HG02870 (cell line): ENCODE results near the gene ADAMTS13.

ENCODE experiments used
- ATAC-seq: cut with Tn5 transposase; IDR thresholded peaks from one replicate; pipeline ENCODE4 v1.9.1; 2021; ENCODE audit warnings: mild to moderate bottlenecking, moderate library complexity; ENCODE audit not compliant: unreplicated experiment

The ADAMTS13 gene

DNA sequence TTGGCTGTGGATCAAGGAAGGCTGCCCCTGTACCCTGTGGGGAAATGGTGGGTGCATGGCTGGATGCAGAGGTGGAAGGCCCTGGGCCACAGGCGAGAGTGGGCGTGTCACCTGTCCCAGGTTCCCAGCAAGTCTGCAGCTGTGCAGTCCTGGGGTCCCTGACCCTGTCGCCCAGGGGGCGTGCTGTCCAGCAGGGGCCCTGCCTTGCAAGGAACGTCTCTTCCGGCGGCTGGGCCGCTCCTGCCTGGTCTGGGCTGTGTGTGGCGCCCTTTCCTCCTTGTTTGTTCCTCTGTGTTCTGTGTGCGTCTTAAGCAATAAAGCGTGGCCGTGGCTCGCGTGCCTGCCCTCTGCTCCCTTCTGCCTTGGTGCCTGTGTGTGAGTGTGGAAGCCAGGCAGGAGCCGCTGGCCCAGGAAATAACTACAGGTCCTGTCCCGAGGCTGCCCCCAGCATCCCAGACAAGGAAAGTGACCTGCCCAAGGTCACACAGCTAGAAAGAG lies 48.3 kb downstream of the ADAMTS13 start:
- ATAC-seq: no peak

DNA sequence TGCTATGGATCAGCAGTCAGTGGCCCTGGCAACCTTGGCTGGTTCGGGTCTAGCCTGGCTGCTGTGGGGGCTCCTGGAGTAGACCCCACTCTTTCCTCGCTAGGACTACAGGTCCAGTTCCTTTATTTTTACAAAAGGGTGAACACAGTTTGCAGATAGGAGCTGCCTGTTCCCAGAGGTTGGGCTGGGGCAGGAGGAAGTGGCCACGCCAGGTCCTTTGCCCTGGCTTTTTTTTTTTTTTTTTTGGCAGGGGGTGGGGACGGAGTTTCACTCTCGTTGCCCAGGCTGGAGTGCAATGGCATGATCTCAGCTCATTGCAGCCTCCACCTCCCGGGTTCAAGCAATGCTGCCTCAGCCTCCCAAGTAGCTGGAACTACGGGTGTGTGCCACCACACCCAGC lies 48.8 kb downstream of the ADAMTS13 start:
- ATAC-seq: no peak

DNA sequence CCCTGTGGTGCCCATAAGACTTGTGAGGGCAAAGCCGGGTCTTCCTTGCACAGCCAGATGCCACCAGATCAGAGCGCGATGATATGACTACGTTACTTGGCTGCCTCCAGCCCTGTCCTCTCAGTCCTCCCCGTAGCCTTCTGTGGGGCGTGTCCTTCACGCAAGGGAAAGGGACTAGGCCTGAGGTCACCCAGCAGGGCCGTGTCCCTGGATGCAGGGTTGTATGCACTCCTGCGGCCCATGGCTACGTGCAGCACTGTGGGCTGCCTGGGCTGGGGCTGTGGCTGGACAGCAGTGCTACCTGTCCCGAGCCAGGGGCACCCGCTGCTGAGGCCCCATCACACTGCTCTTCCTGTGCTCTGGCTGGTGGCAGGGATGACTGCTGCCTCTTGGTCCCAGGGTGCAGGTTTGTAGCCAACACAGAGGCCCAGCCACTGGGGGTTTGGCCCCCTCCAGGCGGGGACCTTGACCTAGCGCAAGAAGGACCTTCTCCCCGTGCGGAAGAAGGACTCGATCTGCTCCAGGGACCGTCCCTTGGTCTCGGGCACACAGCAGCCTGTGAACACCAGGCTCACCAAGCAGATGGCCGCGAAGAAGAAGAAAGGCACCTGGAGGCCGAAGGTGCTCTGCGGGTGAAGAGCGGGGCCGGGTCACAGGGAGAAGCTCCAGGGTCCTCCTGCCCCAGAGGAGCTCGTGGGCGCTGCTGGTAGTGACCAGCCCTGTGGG lies 49.5 kb downstream of the ADAMTS13 start:
- ATAC-seq: no peak

DNA sequence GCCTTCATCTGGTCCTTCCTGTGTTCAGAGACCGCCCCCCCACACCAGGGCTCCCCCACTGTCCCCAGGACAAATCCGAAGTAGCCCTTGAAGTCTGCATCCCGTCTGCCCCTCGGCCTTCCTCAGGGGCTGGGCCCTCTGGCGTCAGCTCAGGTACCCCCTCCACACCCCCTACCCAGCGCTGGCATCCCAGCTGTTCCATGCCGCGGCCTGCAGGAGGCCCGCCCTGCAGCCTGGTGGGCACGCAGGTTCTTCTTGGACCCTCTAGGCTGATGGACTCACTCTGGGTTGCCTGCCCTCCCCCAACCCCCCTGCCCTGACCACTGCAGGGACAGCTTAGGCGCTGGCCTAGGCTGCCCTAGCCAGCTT lies 50.1 kb downstream of the ADAMTS13 start:
- no peak for ATAC-seq

DNA sequence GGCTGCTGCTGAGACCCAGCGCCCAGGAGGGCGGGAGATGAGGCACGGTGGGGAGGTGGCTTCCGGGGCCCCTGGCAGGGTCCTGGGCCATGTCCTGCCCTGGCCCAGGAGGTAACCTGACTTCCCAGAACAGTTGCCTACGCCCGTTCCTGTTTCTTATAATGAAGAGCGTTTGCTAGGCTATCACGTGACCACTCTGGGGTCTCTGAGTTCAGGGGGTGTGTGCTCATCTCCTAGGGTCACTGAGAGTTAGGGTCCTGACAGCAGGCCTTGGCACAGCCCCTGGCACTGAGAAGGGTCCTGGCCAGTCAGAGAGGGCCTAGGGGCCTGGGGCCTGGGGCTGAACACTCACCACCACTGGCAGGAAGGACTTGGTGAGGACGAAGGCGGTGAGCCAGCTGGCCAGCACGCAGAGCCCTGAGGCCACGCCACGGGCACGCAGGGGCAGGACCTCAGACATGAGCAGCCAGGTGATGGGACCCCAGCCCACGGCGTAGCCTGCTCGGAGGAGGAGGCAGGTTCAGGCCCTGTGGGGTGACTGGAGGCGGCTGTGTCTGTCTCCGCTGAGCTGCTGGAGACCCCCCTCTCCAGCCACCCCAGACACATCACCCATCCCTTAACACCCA lies 50.7 kb downstream of the ADAMTS13 start:
- no peak for ATAC-seq

DNA sequence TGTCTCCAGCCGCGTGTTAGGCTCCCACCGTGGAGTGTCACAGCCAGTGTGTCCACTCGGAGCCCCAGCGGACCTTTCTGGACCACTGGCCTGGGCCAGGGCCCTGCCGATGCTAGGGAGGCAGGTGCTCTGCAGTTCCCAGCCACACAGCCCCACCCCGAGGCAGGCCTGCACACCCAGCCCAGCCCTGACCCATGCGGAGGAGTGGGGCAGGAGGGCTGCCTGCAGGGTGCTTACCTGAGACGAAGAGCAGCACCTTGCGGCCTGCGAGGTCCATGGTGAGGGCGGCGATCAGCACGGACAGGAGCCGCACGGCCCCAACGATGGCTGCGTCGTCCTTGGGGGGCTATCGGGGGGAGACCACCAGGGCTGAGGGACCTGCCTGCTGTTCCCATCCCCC lies 51.6 kb downstream of the ADAMTS13 start:
- no peak for ATAC-seq

DNA sequence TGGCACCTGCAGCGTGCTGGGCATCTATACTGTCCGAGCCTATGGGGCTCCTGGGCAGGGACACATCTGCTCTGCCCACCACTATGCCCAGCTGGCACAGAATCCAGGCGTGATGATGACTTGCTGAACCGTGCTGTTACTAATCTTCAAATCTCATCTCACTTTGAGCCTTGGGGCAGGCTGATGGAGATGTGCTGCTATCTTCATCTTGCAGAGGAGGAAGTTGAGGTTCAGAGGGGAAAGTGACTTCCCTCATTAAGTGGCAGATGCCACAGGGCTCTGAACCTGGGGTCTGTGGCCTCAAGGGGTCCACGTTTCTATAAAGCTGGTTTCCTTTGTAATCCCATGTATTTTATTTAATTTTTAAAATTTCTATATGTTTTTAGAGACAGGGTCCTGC lies 52.0 kb downstream of the ADAMTS13 start:
- ATAC-seq: no peak

DNA sequence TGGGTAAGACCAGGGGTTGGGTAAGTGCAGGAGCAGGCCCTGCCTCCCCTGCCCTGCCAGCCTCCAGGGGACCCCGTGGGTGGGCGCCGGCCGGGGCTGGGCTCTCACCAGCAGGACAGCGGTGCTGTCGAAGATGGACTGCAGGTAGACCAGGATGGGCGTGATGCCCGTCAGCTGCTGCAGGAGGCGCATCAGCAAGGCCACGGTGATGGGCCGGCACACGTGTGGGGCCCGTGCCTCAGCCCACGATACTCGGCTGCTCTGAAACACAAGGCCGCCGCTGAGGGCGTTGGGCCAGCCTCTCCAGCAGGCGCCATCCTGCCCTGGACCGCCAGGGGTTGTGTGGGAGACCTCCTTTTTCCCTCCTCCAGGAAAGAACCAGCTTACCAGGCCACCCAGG lies 52.7 kb downstream of the ADAMTS13 start:
- ATAC-seq: no peak

DNA sequence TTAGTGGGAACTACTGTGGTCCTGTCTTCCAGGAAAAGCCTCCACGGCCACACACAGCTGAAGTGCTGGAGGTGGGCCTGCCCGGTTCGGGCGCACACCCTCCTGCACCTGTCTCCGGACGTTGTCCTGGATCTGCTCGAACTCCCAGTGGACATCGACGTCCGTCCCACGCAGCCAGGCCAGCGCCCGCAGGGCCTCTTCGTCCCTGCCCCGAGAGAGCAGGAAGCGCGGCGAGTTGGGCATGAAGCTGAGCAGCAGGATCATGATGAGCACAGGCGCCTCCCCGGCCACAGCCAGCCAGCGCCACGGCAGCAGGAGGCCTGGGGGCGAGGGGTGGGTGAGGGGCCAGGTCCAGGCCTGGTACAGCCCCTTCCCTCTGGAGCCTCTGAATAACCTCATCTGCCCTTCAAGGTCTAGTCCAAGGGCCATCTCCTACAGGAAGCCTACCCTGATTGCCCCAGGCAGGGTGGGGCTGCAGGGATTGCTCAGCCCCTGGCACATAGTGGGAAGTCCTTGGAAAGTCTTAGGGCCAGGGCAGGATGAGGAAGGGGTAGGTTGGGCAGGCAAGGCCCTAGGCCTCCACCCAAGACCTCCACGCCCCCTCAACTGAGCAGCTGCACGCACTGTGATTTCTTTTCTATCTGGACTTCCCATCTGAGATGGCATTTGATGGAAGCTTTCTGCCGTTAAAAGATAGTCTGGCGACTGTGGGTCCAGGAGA lies 53.3 kb downstream of the ADAMTS13 start:
- no peak for ATAC-seq

DNA sequence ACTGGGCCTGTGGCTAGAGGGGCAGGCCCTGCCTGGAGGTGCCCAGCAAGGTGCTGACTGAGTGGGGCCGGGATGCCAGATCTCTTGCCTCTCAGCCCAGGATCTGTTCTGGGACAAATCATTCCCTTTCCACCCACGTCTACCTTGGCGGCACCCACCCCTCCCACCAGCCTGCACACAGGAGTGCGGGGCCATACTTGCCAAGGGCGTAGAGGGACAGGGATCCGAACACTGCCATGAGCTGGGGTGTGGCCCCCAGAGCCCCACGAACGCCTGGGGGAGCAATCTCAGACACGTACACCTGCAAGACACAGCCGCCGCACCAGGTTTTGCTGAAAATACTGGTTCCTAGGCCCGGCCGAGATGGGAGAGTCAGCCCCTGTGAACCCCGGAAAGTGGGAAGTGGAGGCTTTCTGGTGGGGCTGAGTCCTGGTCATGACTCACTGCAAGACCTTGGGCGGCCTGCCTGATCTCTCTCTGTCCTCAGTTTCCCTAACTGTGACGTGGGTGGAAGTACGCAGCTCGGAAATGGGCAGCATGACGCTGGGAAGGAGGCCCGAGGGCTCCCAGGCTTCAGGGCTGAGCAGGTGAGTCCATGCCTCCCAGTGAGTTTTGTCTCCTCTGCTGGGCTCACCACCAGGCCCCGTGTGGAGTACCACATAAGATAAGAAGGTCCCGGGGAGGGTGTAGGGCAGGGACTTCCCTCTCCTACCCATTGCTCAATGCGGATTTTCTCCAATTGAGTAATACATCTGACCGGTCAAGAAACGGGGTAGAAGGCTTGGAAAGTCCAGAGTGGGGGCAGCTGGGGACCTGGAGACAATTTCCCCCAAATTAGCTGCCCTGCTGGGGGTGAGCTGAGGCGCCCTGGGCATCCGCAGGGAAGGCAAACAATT lies 54.1 kb downstream of the ADAMTS13 start:
- no peak for ATAC-seq

DNA sequence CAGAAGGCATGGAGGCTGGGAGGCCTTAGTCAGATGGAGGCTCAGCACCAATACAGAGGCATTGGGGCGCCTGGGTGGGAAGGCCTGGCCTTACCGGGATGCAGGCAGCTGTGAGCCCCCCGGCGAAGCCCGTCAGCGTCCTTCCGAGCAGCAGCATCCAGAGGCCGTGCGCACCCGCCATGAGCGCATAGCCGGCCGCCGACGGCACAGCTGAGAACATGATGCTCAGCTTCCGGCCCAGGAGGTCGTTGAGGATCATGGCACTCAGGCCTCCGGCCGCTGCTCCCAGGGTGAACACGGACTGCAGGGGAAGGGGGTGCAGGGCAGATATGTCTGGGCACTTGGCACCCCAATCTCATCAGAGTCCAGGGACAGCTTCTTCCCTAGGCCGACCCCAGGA lies 54.8 kb downstream of the ADAMTS13 start:
- ATAC-seq: no peak

DNA sequence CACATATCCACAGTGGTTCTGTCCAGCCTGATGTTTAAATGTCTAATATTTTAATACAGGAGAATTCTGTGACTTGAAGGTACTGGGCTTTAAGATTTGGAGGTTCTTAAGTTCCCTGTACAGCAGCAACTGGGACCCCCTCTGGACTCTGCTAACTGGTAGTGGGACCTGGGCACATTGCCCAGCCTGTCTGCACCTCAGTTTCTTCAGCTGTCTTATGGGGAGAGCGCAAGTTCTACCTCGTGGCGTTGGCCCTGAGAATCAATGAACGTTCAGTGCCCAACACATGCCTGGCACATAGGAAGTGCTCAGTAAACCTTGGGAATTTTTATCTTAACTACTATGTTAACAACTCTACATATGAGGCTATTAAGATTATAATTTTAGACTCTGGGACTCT lies 55.3 kb downstream of the ADAMTS13 start:
- no peak for ATAC-seq

DNA sequence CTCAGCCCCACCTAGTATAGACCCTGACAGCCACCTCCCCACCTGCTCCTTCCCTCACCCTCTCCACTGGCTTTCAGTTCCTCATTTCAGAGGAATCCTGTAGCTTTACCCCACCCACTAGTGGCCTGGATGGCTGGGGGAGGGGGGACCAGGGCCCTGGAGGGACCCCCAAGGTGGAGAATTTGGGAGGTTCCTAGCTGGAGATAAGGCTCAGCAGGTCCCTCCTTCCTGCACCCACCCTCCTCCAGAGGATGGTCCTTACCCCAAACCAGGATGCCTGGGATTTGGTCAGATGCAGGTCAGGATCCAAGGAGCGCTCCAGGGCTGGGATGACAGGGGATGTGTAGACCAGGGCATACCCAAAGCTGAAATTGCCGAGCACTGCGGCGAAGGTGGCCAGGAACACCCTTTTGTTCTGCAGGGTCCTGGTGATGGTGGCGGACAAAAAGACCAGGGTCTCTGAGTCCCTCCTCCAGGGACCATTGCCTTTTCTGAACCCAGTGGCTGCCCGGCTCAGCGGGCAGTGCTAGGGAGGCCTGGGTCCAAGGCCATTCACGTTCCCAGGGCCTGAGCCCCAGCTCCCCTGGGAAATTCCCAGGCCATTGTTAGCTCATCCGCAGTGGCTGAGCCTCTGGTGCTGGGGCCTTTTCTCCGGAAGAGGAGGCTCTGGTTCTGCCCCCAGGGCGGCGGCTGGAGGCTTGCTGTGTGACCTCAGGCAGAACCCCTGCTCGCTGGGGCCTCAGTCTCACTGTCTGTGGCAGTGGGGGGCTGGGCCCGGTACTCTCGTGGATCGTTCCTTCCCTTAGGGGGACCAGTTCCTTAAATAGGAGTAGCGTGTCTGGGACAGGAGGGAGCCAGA lies 56.1 kb downstream of the ADAMTS13 start:
- ATAC-seq: peak; percentile 40

DNA sequence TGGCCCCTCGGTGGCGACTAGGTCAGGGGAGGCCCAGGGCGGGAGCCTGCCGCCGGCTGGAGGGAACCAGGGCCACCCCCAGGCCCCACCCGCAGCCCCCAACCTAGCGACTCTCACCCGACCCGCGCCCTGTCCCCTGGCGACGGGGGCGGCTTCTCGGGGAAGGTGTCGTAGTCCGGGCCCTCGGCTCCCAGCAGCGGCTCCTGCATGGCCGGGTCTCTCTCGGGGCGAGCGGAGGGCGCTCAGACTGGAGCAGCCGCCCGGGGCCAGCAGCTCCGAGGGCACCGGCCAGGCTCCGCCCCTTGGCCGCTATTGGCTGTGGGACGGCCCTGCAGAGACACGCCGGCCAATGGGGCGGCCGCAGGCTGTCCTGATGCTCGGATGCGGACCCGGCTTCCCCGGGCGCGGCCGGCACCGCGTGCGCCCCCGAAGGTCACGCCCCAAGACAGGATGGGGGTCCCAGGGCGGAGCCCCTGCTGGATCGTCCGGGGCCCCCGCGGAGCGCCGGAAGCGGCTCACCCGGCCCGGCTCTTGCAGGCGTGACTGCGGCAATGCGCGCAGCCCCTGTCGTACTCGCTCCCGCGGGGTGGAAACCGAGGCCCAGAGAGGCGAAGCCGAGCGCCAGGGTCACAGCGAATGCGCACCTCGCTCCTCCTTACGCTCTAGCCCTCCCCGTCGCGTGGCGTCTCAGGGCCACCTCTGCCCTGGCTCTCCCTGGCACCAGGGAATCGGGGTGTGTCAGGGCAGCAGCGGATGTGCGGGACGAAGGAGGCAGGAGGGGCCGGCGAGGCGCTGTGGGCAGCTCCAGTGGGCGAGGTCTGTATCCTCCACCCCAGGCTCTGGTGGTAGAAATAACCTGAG lies 56.9 kb downstream of the ADAMTS13 start, which contains the start of gene SLC2A6:
SLC2A6 (minus strand) TSS at position 249 of the 861 bp plus-strand sequence; CDS start at position 209, 40 bp downstream.
- peak; percentile 81 for ATAC-seq

DNA sequence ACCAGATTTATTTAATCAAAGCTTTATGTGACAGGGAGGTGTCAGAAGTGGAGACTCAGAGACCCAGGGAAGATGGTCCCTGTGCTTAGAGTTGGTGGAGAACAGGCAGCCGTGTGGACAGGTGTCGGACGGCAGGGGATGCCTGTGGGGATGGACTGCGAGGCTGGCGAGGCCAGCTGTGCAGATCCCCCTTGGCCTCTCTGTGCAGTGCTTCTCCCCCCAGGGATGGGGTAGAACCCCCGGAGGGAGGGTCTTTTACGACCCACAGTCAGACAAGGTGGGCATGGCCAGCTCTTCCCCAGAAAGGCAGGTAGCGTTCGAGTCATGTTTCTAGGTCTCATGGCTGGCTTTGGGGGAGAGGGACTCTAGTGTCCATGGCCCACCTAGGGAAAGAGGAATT lies 61.4 kb downstream of the ADAMTS13 start:
- ATAC-seq: no peak

DNA sequence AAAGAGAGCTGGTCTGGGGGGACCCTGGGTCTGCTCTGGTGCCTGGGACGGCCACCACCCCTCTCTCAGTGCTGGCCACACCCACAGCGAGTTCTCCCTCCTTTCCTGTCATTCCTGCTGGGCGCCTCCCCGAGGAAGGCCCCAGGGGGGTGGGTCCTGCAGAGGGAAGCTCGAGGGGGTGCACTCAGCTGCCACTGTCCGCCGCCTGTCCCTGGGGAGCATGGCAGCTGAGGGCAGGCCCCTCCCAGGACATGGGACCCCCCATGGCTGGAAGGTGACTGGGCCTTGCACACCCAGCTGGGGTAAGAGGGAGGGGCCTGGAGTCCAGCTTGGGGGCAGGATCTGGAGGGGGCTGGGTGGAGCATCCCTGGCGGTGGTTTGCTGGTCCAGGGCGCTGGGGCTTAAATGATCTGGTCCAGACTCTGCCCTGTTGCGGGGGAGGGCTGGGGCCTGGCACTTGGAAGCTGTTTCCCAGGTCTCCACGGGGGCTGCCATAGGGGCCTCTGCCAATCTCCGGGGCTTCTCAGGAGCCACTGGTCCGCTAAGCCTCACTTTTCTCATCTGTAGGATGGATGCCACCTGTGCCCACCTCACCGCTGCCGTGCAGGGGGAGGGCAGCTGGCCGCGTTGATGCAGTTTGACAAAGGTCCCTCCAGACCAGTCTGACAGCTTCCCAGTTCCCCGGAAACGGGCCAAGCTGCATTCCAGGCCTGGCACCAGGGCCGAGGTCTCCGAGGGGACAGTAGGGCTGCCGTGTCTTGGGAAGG lies 62.7 kb downstream of the ADAMTS13 start:
- ATAC-seq: no peak

DNA sequence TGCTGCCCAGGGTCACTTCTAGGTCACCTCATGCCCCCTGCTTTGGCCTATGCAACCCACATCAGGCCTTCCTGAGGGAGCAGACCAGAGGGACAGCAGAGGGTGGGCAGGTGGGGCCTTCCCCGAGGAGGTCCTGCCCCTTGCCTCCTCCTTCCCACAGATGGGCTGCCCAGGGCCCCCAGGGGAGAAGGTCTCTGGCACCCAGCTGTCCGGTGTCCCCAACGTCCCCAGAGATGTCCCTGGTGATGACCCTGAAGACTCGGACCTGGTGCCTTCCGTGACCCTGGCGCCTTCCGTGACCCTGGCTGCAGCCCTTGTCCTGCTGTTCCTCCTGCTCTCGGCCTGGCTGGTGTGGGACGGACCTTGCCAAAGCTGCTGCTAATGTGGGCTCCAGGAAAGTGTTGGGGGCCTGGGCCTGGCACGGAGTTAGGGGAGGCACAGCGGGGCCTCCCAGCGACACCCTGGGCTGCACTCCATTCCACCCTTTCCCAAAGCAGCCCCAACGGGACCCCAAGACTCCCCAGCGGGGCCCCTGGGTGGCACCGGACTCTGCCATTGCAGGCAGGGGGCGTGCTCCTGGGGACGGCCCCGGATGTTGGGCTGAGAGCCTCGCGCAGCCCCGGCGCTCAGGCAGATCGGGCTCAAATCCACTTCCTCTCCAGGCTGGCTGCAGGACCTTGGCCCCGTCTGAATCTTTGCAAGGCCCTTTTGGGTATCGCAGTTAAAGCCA lies 63.5 kb downstream of the ADAMTS13 start:
- no peak for ATAC-seq

DNA sequence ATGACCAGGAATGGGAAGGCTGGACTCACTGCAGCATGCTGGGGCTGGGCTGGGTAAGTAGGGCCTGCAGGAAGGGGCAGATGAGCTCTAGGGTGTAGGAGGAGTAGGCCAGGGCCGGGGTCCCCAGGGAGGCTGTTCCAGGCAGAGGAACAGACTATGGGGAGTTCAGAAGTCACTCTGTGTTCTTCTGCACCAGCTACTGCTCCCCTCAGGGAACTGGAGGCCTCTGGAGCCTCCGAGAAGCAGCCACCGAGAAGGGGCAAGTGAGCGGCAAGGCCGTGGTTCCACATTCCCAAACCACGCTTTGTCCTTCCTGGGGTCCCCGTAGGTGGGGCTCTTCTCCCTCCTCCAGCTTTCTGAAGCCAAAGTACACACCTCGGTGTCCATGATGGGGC lies 65.2 kb downstream of the ADAMTS13 start:
- no peak for ATAC-seq
